D721Med (cell line): ENCODE results near the gene IFT52.

Experiments
- DNase-seq: peaks from one replicate; pipeline ENCODE4 v3.0.0; 2011; ENCODE audit warnings: low spot score; ENCODE audit not compliant: insufficient read length
- FAIRE-seq: peaks from 2 replicates; lab custom pipeline; 2011; peaks lifted over from hg19 to GRCh38; lab: Jason Lieb, UNC
- CTCF ChIP-seq: IDR thresholded peaks from 2 replicates; pipeline ENCODE4 v1.5.1; 2012; ENCODE audit warnings: mild to moderate bottlenecking, control low read depth; ENCODE audit not compliant: insufficient read depth; ENCODE audit errors: missing control alignments

IFT52 gene

GRCh38 chr20:43590392-43591303 is at the start of gene IFT52:
TSS of gene IFT52 (plus strand) at chr20:43590937. CDS start at chr20:43594699, 3,762 bp downstream.
- FAIRE-seq (no peak), DNase-seq (peak; percentile 61)
- TF ChIP-seq CTCF: no peak

DNA sequence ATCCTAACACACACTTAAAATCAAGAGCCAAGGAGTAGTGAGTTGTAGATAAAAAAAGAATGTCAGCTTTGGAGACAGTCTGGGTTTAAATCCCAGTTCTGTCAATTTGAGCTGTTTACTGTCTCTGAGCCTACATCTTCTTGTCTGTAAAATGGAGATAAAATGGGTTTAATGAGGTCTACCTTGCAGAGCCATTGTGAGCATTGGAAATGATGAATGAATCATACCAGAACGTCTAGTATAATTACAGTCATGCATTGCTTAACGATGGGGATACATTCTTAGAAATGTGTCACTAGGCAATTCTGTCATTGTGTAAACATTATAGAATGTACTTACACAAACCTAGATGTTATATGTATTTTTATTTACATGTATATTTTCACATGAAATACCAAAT is 49.5 kb upstream of the IFT52 start:
- no peak for FAIRE-seq
- TF ChIP-seq CTCF: no peak
- DNase-seq: no peak

DNA sequence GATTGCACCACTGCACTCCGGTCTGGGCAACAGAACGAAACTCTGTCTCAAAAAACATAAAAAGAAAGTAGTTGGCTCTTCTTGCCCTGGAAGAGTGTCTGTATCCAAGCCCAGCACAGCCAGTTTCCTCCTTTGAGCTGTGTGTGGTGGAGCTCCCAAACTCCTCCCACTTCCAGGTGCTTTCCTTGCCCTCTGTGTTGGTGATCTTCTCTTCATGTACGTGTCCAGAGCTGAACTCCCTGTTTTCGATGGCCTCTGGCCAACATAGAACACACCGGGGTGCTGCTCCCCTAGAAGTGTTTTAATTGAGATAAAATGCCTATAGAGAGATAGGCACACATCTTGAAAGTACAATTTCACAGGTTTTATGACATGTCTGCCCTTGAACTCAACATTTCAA is 48.6 kb upstream of the IFT52 start:
- DNase-seq (no peak), FAIRE-seq (no peak)
- no peak for TF ChIP-seq CTCF

- FAIRE-seq: no peak
- no peak for DNase-seq
- no peak for TF ChIP-seq CTCF
These were observed 48.1 kb upstream of the IFT52 start for GRCh38 chr20:43542674-43543073.

- no peak for DNase-seq
- no peak for FAIRE-seq
- no peak for TF ChIP-seq CTCF
These were observed 47.6 kb upstream of the IFT52 start for GRCh38 chr20:43543138-43543537.

DNA sequence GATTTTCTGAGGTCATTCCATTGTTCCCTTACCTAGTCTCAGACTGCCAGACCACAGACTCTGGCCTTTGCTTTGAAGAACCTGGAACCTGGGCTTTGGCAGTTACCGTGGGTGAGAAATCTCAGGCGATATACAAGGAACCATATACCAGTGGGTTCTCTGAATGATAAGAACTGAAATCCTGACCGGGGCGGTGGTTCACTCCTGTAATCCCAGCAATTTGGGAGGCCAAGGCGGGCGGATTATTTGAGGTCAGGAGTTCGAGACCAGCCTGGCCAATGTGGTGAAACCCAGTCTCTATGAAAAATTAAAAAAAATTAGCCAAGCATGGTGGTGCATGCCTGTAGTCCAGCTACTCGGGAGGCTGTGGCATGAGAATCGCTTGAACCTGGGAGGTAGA is 46.2 kb upstream of the IFT52 start:
- no peak for TF ChIP-seq CTCF
- DNase-seq (no peak), FAIRE-seq (no peak)
